H1 (cell line): ENCODE data around the gene EIF2AK2.

Experiments used
- ATF2 ChIP-seq: IDR thresholded peaks from 2 replicates; pipeline ENCODE4 v1.6.1; 2012; ENCODE audit warnings: low read length, inconsistent platforms
- CHD2 ChIP-seq: IDR thresholded peaks from 2 replicates; pipeline ENCODE4 v1.6.1; 2012; ENCODE audit warnings: low read length, improper control_type of control experiment
- TF ChIP-seq, protein P1 (sequence below), 3 experiments: IDR thresholded peaks; 1 replicate in 2 of 3; 2 replicates in 1 of 3; pipeline versions ENCODE4 v1.5.1 to v1.6.1; 2011; ENCODE audit warnings: low read length in 3 of 3, mild to moderate bottlenecking in 3 of 3, inconsistent platforms in 2 of 3, low read depth in 1 of 3, moderate library complexity in 1 of 3; ENCODE audit not compliant: insufficient read depth in 1 of 3; ENCODE audit errors: control extremely low read depth in 1 of 3

GRCh38 chr2:37119157-37119556 lies 37.6 kb downstream of the EIF2AK2 start:
- TF ChIP-seq, protein P1, sequence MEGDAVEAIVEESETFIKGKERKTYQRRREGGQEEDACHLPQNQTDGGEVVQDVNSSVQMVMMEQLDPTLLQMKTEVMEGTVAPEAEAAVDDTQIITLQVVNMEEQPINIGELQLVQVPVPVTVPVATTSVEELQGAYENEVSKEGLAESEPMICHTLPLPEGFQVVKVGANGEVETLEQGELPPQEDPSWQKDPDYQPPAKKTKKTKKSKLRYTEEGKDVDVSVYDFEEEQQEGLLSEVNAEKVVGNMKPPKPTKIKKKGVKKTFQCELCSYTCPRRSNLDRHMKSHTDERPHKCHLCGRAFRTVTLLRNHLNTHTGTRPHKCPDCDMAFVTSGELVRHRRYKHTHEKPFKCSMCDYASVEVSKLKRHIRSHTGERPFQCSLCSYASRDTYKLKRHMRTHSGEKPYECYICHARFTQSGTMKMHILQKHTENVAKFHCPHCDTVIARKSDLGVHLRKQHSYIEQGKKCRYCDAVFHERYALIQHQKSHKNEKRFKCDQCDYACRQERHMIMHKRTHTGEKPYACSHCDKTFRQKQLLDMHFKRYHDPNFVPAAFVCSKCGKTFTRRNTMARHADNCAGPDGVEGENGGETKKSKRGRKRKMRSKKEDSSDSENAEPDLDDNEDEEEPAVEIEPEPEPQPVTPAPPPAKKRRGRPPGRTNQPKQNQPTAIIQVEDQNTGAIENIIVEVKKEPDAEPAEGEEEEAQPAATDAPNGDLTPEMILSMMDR (IDR thresholded peaks at IDR 0.05; ENCODE audit: control extremely low read depth in 1 of 3, insufficient read depth in 1 of 3, low read depth in 1 of 3, low read length in 3 of 3) = no peak
- TF ChIP-seq ATF2 (no peak), CHD2 (no peak)
